ENCODE measurements around the gene KCNH5.

Gene KCNH5

GRCh38 chr14:62674563-62675237 lies 370.6 kb downstream of the KCNH5 start:
- DNase-seq (ENCODE audit: low spot score), result no peak

DNA sequence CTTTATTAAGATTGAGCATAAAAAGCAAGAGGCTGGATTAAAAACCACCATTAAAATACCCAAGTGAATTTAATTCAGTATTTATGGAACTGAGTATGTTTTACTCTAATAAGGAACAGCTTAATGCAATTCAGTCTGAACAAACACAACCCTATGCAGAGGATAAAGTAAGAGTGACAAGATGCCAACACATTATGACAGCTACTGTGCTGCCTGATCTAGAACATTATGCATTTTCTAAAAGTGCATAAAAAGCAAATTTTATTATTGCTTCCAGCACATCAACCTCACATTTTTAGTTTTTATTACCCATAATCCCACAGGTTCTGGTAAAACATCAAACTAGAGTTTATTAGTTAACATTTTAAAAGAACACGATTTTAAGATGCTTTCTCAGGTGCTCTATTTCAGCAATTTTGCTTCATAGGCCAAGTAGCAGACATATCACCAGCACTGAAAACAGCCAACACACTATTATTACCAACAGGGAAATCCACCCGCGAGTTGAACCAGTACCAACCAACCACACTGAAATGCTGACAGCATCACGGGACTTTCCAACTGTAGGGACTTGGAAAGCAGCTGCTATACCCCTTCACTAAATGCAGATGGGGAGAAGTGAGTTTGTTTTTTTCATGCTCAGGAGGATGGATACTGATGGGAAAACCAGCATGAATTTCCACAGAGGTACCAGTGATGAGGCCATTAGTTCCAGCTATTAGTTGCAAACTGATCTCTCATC lies 372.1 kb downstream of the KCNH5 start:
- DNase-seq (ENCODE audit: low spot score), result no peak

GRCh38 chr14:62670526-62670925 lies 374.7 kb downstream of the KCNH5 start:
- DNase-seq (ENCODE audit: low spot score), result no peak

- DNase-seq (ENCODE audit: low spot score), result no peak
Observed at GRCh38 chr14:62667421-62667914, 377.8 kb downstream of the KCNH5 start.

DNA sequence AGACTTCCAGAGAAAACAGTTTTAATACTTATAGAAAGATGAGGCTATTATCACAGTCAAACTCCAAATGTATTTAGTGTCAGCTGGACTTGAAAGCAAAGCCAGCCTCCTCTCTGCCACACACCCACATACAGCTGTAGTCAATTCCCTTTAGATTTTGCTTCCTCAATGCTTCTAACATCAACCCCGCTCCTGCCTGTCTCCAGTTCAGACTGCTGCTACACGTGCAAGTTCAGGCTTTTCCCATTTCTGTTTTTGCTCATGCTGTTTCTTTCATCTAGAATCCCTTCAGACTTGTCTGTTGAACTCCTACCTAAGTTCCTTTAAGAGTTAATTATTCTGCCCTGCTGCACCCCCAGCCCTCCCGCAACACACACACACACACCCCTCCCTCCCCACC lies 380.0 kb downstream of the KCNH5 start:
- no peak for DNase-seq (ENCODE audit: low spot score)

DNA sequence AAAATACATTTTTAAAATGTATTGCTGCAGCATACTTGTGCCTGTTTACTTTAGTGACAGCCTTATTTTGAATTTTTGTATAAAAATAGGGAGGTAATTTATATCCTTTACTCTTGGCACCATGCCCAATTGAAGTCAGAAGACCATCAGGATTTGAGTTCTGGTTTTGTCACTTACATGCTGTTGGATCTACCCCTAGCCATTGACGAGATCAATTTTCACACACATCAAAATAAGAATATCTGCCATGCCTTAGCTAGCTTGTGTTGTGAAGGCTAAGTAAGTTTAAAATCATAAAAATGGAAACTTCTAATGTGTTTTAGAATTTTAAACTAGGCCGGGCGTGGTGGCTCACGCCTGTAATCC lies 381.8 kb downstream of the KCNH5 start:
- DNase-seq (ENCODE audit: low spot score), result no peak

- no peak for DNase-seq (ENCODE audit: low spot score)
Observed at GRCh38 chr14:62662811-62663455, 382.3 kb downstream of the KCNH5 start.

GRCh38 chr14:62661818-62662217 lies 383.4 kb downstream of the KCNH5 start:
- no peak for DNase-seq (ENCODE audit: low spot score)

- no peak for DNase-seq (ENCODE audit: low spot score)
Observed at GRCh38 chr14:62658631-62659030, 386.6 kb downstream of the KCNH5 start.

- DNase-seq (ENCODE audit: low spot score), result no peak
Observed at GRCh38 chr14:62657376-62657775, 387.9 kb downstream of the KCNH5 start.

DNA sequence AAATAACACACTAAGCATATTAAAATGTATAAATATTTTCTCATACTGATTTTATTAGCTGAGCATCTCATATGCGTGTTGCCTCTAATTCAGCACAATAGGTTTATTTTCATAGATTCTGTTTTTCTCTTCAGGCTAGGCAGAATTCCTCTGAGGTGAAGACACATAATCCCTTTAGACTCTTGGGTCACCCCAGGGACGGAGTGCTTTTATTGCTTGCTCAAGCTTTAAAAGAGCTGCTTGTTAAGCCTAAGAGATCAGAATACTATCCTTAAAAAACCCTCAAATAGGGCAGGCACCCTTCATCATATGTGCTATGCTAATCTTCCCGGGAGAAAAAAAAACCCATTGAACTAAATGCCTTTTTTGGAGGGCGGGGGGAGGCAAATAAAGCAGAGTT lies 390.1 kb downstream of the KCNH5 start:
- no peak for DNase-seq (ENCODE audit: low spot score)

GRCh38 chr14:62654641-62655040 lies 390.6 kb downstream of the KCNH5 start:
- no peak for DNase-seq (ENCODE audit: low spot score)

Data from AG08395 (cell line).